AG09309 (cell line): ENCODE data around the gene AMZ1.
"Not testable (repeated sequence)": the region's sequence is repeated elsewhere in the genome, so short reads cannot be mapped to it uniquely, and the experiment has no call there.

Experiments
- DNase-seq: peaks from one replicate; pipeline ENCODE4 v3.0.0-alpha.2; 2010; ENCODE audit warnings: low read depth
- H3K4me3 ChIP-seq: 2 replicates; pipeline ENCODE4 v1.5.1; 2011; ENCODE audit warnings: mild to moderate bottlenecking, low read depth, low read length, moderate library complexity; ENCODE audit not compliant: control insufficient read depth
- CTCF ChIP-seq: IDR thresholded peaks from 2 replicates; pipeline ENCODE4 v1.5.1; 2011; ENCODE audit warnings: mild to moderate bottlenecking, low read depth, low read length, inconsistent platforms; ENCODE audit not compliant: insufficient read depth, control insufficient read depth; ENCODE audit errors: missing control alignments

Gene AMZ1

DNA sequence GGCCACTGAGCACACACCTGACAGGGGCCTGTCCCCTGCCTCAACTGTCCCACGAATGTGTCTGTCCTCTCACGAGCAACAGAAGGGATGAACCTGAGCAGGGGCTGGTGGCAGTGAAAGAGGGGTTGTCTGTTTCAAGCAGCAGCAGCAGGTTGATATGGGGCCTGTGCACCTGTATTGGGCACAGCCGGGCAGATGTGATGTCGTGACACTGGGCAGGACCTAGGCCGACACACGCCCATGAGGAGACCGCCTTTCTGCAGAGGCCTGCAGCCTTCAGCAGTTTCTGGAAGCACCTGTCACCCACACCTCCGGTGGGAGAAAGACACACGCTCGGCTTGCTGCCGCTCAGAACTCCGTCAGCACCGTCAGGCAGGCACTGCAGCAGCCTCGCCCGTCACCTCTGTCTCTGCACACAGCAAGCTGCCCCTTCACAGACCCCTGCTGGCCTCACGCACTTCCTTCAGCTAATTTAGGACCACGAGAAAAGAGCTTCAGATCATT, 48.5 kb downstream of the AMZ1 start:
- DNase-seq = no peak
- TF ChIP-seq CTCF = no peak
- H3K4me3 ChIP-seq = no peak overlapping the region

- DNase-seq, H3K4me3 ChIP-seq: not testable (repeated sequence)
Observed at GRCh38 chr7:2737005-2737743, 49.2 kb downstream of the AMZ1 start.

DNA sequence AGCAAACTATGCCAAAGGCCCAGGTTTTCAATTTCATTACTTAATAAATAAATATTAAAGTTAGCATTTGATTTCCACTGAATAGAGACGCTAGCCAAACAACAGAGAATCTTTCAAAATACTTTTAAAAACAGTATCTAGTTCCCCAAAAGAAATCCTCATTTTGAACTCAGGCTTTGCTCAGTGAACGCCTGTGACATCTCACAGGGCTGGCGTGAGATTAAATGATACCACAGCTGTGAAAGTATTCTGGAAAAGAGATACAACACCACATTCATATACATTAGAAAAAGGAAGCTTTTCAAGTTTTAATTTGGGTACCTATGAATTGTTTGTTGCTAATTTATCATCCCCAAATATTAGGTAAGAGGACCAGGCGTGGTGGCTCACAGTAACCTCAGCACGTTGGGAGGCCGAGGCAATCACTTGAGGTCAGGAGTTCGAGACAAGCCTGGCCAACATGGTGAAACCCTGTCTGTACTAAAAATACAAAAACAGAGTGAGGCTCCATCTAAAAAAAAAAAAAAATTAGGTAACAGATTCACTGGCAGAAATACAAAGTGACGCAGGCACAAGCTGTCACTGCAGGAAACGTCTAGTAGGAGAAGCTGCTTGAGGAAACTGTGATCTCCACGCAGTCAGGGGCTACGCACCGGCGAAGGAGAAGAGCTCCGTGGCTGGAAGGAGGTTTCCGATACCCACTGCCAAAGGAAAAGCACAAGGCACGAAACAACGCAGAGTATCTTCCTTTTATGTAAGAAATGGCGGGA, 50.0 kb downstream of the AMZ1 start:
- no peak overlapping the region for H3K4me3 ChIP-seq
- DNase-seq = no peak
- TF ChIP-seq CTCF = no peak

DNA sequence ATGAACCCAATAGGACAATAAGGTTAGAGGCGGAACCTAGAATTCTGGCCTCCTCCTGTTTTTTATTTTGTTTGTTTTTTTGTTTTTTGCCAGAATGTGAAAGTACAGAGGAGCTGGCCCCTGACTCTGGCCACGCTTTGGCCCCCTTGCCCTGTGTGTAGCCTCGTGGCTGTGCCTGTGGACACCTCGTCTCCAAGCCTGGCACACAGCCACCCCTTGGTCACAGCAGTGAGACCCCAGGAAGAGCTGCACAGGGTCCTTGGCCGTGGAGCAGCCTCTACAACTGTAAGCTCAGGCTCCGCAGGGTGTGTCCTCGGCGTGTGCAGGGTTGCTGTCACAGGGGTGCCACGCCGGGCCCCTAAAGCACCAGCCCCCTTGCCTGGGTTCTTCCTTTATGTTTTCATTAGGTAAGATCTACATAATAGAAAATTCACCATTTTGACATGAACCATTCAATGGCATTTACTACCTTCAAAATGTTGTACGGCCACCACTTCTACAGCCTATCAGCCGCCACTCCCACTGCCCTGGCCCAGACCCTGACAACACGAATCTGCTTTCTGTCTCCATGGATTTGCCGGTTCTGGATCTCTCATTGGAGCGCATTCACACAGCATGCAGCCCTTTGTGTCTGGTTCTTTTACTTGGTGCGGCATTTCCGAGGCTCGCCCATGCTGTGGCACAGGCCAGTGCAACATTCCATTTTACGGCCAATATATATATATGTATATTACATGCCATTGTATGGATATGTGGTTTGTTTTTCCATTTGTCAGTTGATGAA, 51.0 kb downstream of the AMZ1 start:
- DNase-seq = no peak
- H3K4me3 ChIP-seq = no peak overlapping the region
- TF ChIP-seq CTCF = no peak

DNA sequence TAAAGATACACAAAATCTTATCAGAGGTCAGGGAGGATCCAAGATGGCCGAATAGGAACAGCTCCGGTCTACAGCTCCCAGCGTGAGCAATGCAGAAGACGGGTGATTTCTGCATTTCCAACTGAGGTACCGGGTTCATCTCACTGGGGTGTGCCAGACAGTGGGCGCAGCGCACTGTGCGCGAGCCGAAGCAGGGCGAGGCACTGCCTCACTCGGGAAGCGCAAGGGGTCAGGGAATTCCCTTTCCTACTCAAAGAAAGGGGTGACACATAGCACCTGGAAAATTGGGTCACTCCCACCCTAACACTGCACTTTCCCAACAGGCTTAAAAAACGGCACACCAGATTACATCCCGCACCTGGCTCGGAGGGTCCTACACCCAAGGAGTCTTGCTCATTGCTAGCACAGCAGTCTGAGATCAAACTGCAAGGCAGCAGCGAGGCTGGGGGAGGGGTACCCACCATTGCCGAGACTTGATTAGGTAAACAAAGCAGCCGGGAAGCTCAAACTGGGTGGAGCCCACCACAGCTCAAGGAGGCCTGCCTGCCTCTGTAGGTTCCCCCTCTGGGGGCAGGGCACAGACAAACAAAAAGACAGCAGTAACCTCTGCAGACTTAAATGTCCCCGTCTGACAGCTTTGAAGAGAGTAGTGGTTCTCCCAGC, 55.7 kb downstream of the AMZ1 start:
- not testable (repeated sequence) for DNase-seq

DNA sequence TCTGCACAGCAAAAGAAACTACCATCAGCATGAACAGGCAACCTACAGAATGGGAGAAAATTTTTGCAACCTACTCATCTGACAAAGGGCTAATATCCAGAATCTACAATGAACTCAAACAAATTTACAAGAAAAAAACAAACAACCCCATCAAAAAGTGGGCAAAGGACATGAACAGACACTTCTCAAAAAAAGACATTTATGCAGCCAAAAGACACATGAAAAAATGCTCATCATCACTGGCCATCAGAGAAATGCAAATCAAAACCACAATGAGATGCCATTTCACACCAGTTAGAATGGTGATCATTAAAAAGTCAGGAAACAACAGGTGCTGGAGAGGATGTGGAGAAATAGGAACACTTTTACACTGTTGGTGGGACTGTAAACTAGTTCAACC, 60.7 kb downstream of the AMZ1 start:
- H3K4me3 ChIP-seq, DNase-seq: not testable (repeated sequence)

More for the DNA sequence above, 55.7 kb downstream of the AMZ1 start:
- not testable (repeated sequence) for H3K4me3 ChIP-seq

- DNase-seq = no peak
- TF ChIP-seq CTCF = no peak
- no peak overlapping the region for H3K4me3 ChIP-seq
Observed at GRCh38 chr7:2750004-2750407, 62.0 kb downstream of the AMZ1 start.
